ENCODE measurements around the gene WNT3A.
A peak's percentile ranks its signal among the peaks of the same experiment; 100 is the strongest.

The WNT3A gene

GRCh38 chr1:228071839-228072657 is 65.2 kb downstream of the WNT3A start:
- no peak for DNase-seq

DNA sequence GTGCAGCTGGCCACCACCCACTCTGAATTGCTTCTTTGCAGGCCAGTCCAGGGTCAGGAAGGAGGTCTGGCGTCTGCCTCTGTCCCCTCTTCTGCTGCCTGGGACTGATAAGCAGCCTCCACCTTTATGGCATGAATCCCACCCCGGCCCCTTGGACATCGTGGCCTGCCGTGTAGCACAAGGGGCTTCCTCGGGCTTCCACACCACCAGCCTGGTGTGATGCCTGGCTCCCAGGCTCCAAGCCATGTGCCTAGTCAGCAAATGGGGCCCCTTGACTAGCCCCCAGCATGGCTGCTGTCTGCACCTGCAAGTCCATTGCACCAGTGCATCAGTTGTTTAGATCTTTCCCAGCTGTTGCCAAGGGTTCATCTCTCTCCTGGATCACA is 65.9 kb downstream of the WNT3A start:
- DNase-seq, result no peak

- no peak for DNase-seq
These were observed 66.5 kb downstream of the WNT3A start for GRCh38 chr1:228073061-228073856.

DNA sequence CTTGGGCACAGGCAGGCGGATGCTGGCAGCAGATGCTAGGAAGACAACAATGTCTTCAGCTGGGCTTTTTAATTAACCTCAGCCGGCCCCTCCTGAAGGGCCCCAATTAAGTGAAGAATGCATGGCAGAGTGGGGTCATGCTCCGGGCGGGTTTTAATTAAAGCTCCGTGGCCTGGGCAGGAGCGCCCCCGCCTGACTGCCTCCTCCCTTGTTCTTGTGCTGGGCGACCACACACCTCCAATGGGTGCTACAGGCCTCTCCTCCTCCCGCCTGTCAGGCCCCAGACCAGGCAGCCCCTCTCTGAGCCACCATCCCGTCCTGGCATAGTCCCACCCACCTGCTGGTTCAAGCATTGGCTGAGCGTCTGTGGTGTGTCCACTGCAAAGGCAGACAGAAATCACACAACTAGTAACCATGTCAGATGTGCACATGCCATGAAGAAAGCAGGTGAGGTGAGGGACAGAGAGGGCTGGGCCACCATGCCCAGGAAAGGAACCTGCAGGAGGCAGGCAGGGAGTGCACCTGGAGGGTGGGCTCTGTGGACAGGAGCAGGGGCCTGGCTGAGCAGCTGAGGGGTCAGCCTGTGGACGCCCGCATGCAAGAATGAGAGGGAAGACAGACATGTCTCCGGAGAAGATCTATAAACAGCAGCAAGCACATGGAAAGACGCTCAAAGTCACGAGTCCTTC is 67.2 kb downstream of the WNT3A start:
- DNase-seq, result no peak

DNA sequence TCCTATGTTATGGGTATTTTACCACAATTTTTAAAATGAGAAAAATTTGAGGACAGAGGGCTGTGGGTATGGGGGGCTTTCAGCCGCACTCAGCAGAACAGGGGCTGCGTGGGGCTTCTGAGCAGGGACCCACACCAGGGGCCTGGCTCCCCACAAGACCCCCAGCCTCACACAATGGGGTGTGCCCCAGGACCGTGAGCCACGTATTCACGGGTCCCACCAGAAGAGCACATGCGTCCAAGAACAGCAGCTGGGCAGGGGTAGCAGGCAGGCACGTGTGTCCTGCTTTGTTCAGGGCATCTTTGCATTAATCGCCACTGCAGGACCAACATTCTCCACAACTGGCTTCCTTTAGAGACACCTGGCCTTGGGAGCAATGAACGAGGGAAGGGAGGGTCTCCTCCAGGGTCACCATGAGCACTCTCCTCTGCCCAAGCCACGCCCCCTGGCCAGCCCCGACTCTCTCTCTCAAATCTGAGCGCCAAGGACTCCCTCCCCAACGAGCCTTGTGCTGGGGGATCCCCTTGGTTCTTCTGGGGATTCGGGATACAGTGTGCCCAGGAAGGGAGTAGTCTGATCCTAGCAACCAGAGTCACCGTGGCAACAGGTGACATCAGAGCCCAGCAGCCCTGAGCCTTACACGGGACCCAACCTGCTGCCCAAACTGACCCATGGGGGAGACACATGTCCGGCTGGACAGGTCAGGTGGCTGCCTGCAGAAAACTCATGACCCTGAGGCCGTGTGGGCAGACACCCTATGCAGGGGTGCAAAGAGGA is 68.3 kb downstream of the WNT3A start:
- peak; percentile 13 for DNase-seq

GRCh38 chr1:228075801-228076271 is 69.0 kb downstream of the WNT3A start:
- DNase-seq, result peak; percentile 12

DNA sequence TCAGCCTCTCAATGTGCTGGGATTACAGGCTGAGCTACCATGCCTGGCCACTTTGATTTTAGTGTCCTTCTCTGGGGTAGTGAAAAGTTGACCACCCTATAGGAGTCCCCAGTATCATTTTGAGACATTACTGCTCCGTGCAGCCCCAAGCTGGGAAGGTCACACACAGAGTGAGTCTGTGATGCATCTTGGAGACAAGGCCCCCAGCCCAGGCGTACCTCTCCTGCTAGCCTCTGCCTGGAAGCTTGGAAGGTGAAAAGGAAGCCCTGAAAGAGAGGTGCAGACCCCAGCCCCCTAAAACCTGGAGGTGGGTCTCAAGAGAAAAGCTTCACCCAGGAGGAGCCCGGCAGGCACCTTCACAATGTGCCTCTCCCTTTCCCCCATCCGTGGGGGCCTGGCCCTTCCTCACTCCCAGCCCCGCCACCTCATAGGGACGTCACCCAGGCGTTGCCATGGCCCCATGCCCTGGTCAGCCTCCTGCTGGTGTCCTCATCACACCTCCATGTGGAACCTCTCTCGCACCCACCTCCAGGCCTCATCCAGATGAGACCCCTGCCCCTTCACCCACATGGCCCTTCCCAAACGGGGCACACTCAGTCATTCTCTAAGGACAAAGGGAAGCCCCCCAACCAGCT is 70.1 kb downstream of the WNT3A start:
- DNase-seq, result peak; percentile 13

DNA sequence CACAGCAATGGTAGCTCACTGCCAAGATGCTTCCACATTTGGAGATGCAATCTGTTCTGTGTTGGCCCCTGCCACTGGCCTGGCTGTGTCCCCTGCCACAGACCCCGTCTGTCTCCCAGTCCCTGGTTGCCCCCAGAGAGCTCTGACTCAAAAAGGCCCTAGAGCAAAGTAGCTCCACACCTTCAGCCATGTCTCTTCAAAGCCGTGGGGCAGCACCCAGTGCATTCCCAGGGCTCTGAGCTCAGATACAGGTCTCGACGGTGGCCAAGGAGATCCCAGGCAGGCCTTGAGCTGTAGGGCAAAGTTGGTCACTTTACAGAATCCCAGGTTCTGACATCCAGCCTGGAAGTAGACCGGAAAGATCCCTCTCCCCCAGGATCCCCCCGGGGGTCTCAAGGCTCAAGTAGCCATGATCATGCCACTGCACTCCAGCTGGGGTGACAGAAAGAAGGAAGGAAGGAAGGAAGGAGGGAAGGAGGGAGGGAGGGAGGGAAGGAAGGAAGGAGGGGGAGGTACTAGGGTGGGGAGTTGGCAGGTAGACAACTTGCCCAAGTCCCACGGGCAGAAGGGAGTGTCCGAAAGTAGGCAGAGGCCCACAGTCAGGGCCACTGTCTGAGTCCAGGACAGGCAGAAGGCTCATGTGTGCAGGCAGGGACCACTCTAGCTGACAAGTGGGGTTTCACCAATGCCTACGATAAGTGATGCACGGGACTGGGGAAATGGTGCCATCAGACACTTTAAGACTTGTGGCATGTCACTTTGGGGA is 71.0 kb downstream of the WNT3A start:
- peak; percentile 13 for DNase-seq

GRCh38 chr1:228079013-228079412 is 72.2 kb downstream of the WNT3A start:
- no peak for DNase-seq

GRCh38 chr1:228079601-228080263 is 72.9 kb downstream of the WNT3A start:
- DNase-seq, result peak; percentile 12

GRCh38 chr1:228081144-228081543 is 74.3 kb downstream of the WNT3A start:
- DNase-seq, result no peak

- peak; percentile 44 for DNase-seq
These were observed 74.9 kb downstream of the WNT3A start for GRCh38 chr1:228081578-228082213.

- peak; percentile 98 for DNase-seq
These were observed 75.6 kb downstream of the WNT3A start, which contains the start of gene ARF1 for GRCh38 chr1:228082214-228082917. Gene ARF1 (plus strand): TSS chr1:228082708. CDS start chr1:228097115, 14,407 bp downstream.

- no peak for DNase-seq
These were observed 76.4 kb downstream of the WNT3A start for GRCh38 chr1:228082918-228083870.

GRCh38 chr1:228083871-228084278 is 77.1 kb downstream of the WNT3A start:
- DNase-seq, result no peak

DNA sequence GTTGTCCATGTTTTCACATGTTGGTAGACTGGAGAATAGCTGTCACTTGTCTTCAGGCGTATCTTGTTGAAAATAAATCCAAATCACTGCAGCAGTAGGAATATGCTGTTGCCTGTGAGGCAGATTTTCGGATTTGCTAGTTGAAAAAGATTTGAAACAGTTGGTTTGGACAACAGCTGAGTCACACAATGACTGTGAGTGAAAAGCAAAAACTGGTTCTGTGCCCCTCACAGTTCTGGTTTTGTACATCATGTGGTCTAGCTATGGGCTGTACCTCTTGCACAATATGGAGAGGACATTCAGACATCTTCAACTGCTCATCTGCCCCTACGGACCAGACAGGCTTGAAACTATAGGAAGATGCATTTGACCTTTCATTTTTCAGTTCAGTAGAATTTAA is 77.5 kb downstream of the WNT3A start:
- DNase-seq, result no peak

DNA sequence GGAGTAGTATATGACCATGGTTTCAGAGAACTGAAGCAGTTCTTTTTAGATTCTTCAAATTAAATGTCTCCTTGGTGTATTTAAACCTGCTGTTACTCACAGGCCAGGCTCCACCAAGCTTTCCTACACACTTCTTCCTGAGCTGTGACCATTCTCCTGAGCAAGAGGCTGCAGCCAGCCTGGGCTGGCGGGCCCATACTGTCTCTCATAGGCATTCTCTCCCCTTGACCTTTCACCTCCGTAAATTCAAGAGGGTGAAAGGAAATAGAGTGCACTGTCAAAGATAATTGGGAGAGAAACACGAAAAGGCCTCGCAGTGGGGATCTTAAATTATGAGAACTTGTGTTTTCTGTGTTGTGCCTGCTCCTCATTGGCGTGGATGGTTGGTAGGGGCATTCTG is 78.0 kb downstream of the WNT3A start:
- DNase-seq, result no peak

DNA sequence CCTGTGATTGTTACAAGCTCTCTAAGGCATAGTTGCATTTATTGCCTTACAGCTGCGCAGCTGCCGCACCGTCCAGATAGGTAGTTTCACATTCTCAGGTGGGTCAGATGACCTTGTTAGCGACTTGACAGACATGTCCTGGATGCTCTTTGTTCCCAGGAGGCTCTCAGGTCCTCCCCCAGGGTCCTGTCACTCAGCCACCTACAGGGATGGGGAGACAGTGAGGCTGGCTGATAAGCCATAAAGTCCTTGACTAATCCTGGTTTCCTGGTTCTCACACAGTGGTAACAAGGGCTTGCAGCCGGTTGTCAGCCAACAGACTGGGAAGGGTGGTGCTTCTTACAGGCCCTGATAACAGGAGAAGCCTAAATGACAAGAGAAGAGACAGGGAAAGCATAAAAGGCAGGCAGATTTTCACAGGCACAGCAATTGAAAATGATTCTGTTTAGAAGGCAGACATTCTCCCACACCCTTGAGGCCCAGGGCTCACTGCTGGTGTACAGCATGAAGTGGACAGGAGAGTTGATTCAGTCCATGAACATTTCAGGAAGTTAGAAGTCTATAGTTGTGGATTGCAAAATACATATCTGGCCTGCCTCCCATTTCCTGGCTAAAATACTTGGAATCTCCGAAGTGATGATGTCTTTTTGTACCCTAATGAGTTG is 78.6 kb downstream of the WNT3A start:
- DNase-seq, result no peak

Data from activated T-cell treated with anti-CD3 and anti-CD28 coated beads, Interleukin-2, amount 50 U/mL, for 1 hour (primary cell).